Measurements from ENCODE around the gene SAV1.

DNA sequence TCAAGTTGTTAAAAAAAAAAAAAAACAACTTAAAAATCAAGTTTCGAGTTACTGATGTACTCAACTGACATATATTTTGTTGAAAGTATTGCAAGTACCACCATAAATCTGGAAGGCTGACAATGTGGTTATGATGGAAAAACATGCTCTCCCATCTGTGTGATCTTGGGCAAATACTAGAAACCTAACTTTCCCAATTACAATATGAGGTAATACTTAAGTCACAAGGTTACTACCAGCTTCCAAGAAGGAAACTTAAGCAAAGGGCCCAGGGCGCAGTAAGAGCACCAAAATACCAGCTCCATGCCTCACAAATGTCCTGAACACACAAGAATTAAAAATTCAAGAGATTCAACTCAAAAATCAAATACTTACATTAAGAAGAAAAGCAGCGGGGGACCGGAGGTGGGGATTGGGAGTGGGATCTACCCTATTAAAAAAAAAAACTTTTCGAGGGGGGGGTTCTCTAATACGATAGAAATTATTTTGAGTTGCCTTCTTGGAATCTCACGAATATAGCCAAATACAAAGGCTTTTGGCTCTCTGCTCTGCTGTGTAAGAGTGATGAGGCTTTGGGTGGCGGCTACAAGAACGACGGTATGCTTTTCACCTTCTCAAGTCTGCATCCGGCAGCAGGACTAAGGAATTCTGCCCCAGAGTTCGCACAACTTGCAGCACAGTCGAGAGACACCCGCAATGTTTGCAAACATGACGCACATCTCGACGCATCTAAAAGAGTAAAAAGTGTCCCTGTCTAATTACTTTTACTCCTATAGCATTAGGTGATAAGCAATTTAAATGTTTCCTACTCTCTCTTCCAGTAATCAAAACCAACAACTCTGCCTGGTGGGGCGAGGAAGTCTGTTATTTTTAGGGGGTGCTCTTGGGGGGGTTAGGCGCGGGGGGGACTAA is 1.1 kb downstream of the SAV1 start:
- TF ChIP-seq NFYB (CRISPR knock-in tag; conservative IDR thresholded peaks at IDR 0.05; ENCODE audit: low read depth) (no peak), JUN (CRISPR knock-in tag; IDR thresholded peaks at IDR 0.05) (no peak), NR1H2 (CRISPR knock-in tag; IDR thresholded peaks at IDR 0.05) (no peak), PRRX2 (CRISPR knock-in tag; IDR thresholded peaks at IDR 0.05) (no peak), ZNF138 (CRISPR knock-in tag; conservative IDR thresholded peaks at IDR 0.05) (no peak), ZNF281 (CRISPR knock-in tag; IDR thresholded peaks at IDR 0.05) (no peak), ESRRA (CRISPR knock-in tag; IDR thresholded peaks at IDR 0.05; ENCODE audit: borderline replicate concordance) (no peak), TCF7 (CRISPR knock-in tag; IDR thresholded peaks at IDR 0.05; ENCODE audit: low read depth) (no peak), TEAD4 (CRISPR knock-in tag; IDR thresholded peaks at IDR 0.05) (no peak), E2F1 (CRISPR knock-in tag; IDR thresholded peaks at IDR 0.05) (no peak)
- TF ChIP-seq, protein P1, sequence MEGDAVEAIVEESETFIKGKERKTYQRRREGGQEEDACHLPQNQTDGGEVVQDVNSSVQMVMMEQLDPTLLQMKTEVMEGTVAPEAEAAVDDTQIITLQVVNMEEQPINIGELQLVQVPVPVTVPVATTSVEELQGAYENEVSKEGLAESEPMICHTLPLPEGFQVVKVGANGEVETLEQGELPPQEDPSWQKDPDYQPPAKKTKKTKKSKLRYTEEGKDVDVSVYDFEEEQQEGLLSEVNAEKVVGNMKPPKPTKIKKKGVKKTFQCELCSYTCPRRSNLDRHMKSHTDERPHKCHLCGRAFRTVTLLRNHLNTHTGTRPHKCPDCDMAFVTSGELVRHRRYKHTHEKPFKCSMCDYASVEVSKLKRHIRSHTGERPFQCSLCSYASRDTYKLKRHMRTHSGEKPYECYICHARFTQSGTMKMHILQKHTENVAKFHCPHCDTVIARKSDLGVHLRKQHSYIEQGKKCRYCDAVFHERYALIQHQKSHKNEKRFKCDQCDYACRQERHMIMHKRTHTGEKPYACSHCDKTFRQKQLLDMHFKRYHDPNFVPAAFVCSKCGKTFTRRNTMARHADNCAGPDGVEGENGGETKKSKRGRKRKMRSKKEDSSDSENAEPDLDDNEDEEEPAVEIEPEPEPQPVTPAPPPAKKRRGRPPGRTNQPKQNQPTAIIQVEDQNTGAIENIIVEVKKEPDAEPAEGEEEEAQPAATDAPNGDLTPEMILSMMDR (IDR thresholded peaks at IDR 0.05), result no peak
- TF ChIP-seq, protein P2, sequence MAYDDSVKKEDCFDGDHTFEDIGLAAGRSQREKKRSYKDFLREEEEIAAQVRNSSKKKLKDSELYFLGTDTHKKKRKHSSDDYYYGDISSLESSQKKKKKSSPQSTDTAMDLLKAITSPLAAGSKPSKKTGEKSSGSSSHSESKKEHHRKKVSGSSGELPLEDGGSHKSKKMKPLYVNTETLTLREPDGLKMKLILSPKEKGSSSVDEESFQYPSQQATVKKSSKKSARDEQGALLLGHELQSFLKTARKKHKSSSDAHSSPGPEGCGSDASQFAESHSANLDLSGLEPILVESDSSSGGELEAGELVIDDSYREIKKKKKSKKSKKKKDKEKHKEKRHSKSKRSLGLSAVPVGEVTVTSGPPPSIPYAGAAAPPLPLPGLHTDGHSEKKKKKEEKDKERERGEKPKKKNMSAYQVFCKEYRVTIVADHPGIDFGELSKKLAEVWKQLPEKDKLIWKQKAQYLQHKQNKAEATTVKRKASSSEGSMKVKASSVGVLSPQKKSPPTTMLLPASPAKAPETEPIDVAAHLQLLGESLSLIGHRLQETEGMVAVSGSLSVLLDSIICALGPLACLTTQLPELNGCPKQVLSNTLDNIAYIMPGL (CRISPR knock-in tag; IDR thresholded peaks at IDR 0.05), result no peak
